HCT116 (cell line): Measurements from ENCODE around the gene USP32. TPM values are rescaled to one million over a fixed set of nuclear protein-coding genes. Genes with fewer than 3 reads are reported as not detected.

ENCODE experiments used
- ATAC-seq: fragments of 200-7000 bp; cut with Tn5 transposase; 2 replicates; pipeline ENCODE4 v1.9.1; 2020; ENCODE audit warnings: mild to moderate bottlenecking, moderate library complexity
- BruUV-seq: library from RNA; stranded (reverse); fragments of 400-500 nt; replicated peaks from 2 replicates; lab custom pipeline; 2021; lab: Mats Ljungman, UMichigan
- CTCF ChIA-PET: fragments of 300-600 bp; sonication (Branson Sonifier 250); formaldehyde crosslinking; loops from one replicate; lab custom pipeline; 2021; ENCODE audit warnings: antibody characterized with exemption; lab: Charles Lee
- POLR2A ChIA-PET: fragments of 300-600, 350-600 bp; sonication (Branson Sonifier 250); formaldehyde crosslinking; loops from one replicate; lab custom pipeline; 2021; ENCODE audit warnings: antibody characterized with exemption; lab: Charles Lee
- RAD21 ChIA-PET, 2 experiments: fragments of 300-600 bp; sonication (Branson Sonifier 250); formaldehyde crosslinking; loops; one replicate each; lab custom pipeline; 2023; ENCODE audit warnings: low total read pairs in 2 of 2; ENCODE audit not compliant: uncharacterized antibody in 2 of 2, unreplicated experiment in 2 of 2, low non-redundant PET in 1 of 2; lab: Charles Lee
- DNase-seq: peaks from one replicate; pipeline ENCODE4 v3.0.0-alpha.2; 2010; ENCODE audit warnings: low read depth, low spot score
- H2AFZ ChIP-seq: fragments of 200-600 bp; shearing (Covaris generic), sonication (generic); 2 replicates; pipeline ENCODE4 v1.6.1; 2017; ENCODE audit warnings: low read depth, mixed run types, mixed read lengths, antibody characterized with exemption, low read length; ENCODE audit not compliant: poor library complexity, severe bottlenecking
- H3K27ac ChIP-seq: 2 replicates; pipeline ENCODE4 v1.5.1; 2012; ENCODE audit warnings: low read depth, low read length
- H3K27me3 ChIP-seq: fragments of 200-600 bp; sonication (generic); 2 replicates; pipeline ENCODE4 v1.6.1; 2016; ENCODE audit warnings: mixed run types, low read length, mixed read lengths; ENCODE audit not compliant: insufficient read depth
- H3K36me3 ChIP-seq, 2 experiments: fragments of 200-500 bp in 1 of 2; fragments of 200-600 bp in 1 of 2; sonication (Bioruptor generic) in 1 of 2; sonication (generic) in 1 of 2; 2 replicates each; pipeline versions ENCODE4 v1.5.1 to v1.6.1; 2014 to 2016; ENCODE audit warnings: low read length in 2 of 2, inconsistent platforms in 1 of 2, mixed read lengths in 1 of 2, mixed run types in 1 of 2; ENCODE audit not compliant: insufficient read depth in 2 of 2, control insufficient read depth in 1 of 2
- H3K4me1 ChIP-seq, 2 experiments: fragments of 200-600 bp in 1 of 2; sonication (generic) in 1 of 2; 2 replicates each; pipeline versions ENCODE4 v1.5.1 to v1.6.1; 2012 to 2017; ENCODE audit warnings: low read length in 2 of 2, inconsistent platforms in 1 of 2, mild to moderate bottlenecking in 1 of 2, mixed read lengths in 1 of 2, mixed run types in 1 of 2, moderate library complexity in 1 of 2; ENCODE audit not compliant: insufficient read depth in 2 of 2, control insufficient read depth in 1 of 2
- H3K4me2 ChIP-seq: fragments of 200-600 bp; sonication (generic); 2 replicates; pipeline ENCODE4 v1.6.1; 2017; ENCODE audit warnings: mixed run types, low read length, mixed read lengths
- H3K4me3 ChIP-seq, 2 experiments: fragments of 200-600 bp in 1 of 2; sonication (generic) in 1 of 2; replicated peaks in 1 of 2; 2 replicates each; pipeline ENCODE4 v1.5.1; 2011 to 2016; ENCODE audit warnings: low read length in 2 of 2, control low read depth in 1 of 2, low read depth in 1 of 2, mild to moderate bottlenecking in 1 of 2, mixed read lengths in 1 of 2, mixed run types in 1 of 2
- H3K79me2 ChIP-seq: fragments of 200-600 bp; sonication (generic); 2 replicates; pipeline ENCODE4 v1.6.1; 2017; ENCODE audit warnings: mild to moderate bottlenecking, mixed run types, low read length, moderate library complexity, mixed read lengths; ENCODE audit not compliant: insufficient read depth
- H3K9ac ChIP-seq: fragments of 200-600 bp; sonication (generic); 2 replicates; pipeline ENCODE4 v1.6.1; 2016; ENCODE audit warnings: low read length, mixed read lengths
- H3K9me2 ChIP-seq: fragments of 200-600 bp; sonication (generic), shearing (Covaris generic); 2 replicates; pipeline ENCODE4 v1.6.1; 2017; ENCODE audit warnings: mixed run types, mild to moderate bottlenecking, moderate library complexity; ENCODE audit not compliant: insufficient read depth
- H3K9me3 ChIP-seq, 2 experiments: fragments of 200-500 bp in 1 of 2; fragments of 200-600 bp in 1 of 2; sonication (Bioruptor generic) in 1 of 2; sonication (generic) in 1 of 2; 2 replicates each; pipeline ENCODE4 v1.6.1; 2014 to 2017; ENCODE audit warnings: low read length in 2 of 2, mixed read lengths in 2 of 2, inconsistent platforms in 1 of 2, low read depth in 1 of 2, mild to moderate bottlenecking in 1 of 2, mixed run types in 1 of 2, moderate library complexity in 1 of 2; ENCODE audit not compliant: control insufficient read depth in 1 of 2, insufficient read depth in 1 of 2
- H4K20me1 ChIP-seq: fragments of 200-600 bp; sonication (generic), shearing (Covaris generic); 2 replicates; pipeline ENCODE4 v1.6.1; 2017; ENCODE audit warnings: mixed run types, mild to moderate bottlenecking, moderate library complexity; ENCODE audit not compliant: insufficient read depth
- CBX3 ChIP-seq: IDR thresholded peaks from 2 replicates; pipeline ENCODE4 v1.6.1; 2012; ENCODE audit warnings: low read depth
- CEBPB ChIP-seq: IDR thresholded peaks from 2 replicates; pipeline ENCODE4 v1.6.1; 2012; ENCODE audit warnings: low read depth
- EGR1 ChIP-seq: IDR thresholded peaks from 2 replicates; pipeline ENCODE4 v1.6.1; 2012; ENCODE audit warnings: low read depth
- ELF1 ChIP-seq: IDR thresholded peaks from 2 replicates; pipeline ENCODE4 v1.6.1; 2012; ENCODE audit warnings: low read depth, borderline replicate concordance
- EZH2 ChIP-seq: fragments of 200-600 bp; sonication (generic); IDR thresholded peaks from 2 replicates; pipeline ENCODE4 v1.6.1; 2017; ENCODE audit warnings: antibody characterized with exemption, mixed run types
- FOSL1 ChIP-seq: IDR thresholded peaks from 2 replicates; pipeline ENCODE4 v1.6.1; 2012; ENCODE audit warnings: low read depth
- POLR2A ChIP-seq: IDR thresholded peaks from 2 replicates; pipeline ENCODE4 v1.7.0; 2011; ENCODE audit warnings: borderline replicate concordance; ENCODE audit not compliant: insufficient read depth, insufficient read length; ENCODE audit errors: extremely low read depth
- POLR2AphosphoS5 ChIP-seq: IDR thresholded peaks from 2 replicates; pipeline ENCODE4 v1.6.1; 2011; ENCODE audit warnings: mild to moderate bottlenecking, low read depth, low read length, moderate library complexity
- REST ChIP-seq: IDR thresholded peaks from 2 replicates; pipeline ENCODE4 v1.6.1; 2012; ENCODE audit warnings: low read depth
- SRF ChIP-seq: IDR thresholded peaks from 2 replicates; pipeline ENCODE4 v1.6.1; 2012; ENCODE audit warnings: low read depth
- TCF7L2 ChIP-seq: IDR thresholded peaks from 2 replicates; pipeline ENCODE4 v1.7.0; 2011; ENCODE audit warnings: borderline replicate concordance, inconsistent platforms; ENCODE audit not compliant: insufficient read depth, insufficient read length; ENCODE audit errors: extremely low read depth
- YY1 ChIP-seq: IDR thresholded peaks from 2 replicates; pipeline ENCODE4 v1.6.1; 2011; ENCODE audit warnings: low read length, low read depth, moderate library complexity, mild to moderate bottlenecking; ENCODE audit not compliant: insufficient replicate concordance; ENCODE audit errors: extremely low read depth
- intact Hi-C: fragments of 100-400 bp; cut with micrococcal nuclease; formaldehyde crosslinking; loops from 2 replicates; pipeline ENCODE4 v1.10.0; 2022
- total RNA-seq: library from RNA; stranded (reverse); gene quantifications from one replicate; pipeline ENCODE4 v1.2.1, GENCODE V29; 2021; ENCODE audit not compliant: unreplicated experiment
- TF ChIP-seq, protein P1 (sequence below): IDR thresholded peaks from 2 replicates; pipeline ENCODE4 v1.6.1; 2012

The USP32 gene
- total RNA-seq, 1 experiment from 2014 or later: 67.0 TPM

DNA sequence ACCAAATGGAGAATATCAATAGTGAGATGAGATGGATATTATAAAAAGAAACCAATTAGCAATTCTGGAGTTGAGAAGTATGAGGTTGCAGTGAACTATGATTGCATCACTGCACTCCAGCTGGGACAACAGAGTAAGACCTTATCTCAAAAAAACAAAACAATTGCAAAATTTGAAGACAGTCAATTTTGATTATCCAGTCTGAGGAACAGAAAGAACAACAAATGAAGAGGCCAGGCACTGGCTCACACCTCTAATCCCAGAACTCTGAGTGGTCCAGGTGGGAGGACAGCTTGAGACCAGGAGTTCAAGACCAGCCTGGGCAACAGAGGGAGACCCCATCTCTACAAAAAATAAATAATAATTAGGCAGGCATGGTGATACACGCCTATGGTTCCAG lies 35.0 kb downstream of the USP32 start:
- no peak overlapping the region for H3K4me2 ChIP-seq
- H3K27ac ChIP-seq: no peak overlapping the region

More for the DNA sequence above, 35.0 kb downstream of the USP32 start:
- ATAC-seq (no peak), DNase-seq (no peak)
- H3K9me2 ChIP-seq: no peaks in the 10 kb centered on the region
- H3K9ac ChIP-seq: no peak overlapping the region
- no peaks in the 10 kb centered on the region for H3K27me3 ChIP-seq
- no peak overlapping the region for H3K4me3 ChIP-seq
- no peaks in the 10 kb centered on the region for H4K20me1 ChIP-seq
- no peak for TF ChIP-seq CBX3
- no peak for TF ChIP-seq ELF1
- TF ChIP-seq, protein P1, sequence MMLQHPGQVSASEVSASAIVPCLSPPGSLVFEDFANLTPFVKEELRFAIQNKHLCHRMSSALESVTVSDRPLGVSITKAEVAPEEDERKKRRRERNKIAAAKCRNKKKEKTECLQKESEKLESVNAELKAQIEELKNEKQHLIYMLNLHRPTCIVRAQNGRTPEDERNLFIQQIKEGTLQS: no peak
- TF ChIP-seq YY1: no peak
- no peak for TF ChIP-seq REST
- no peak for TF ChIP-seq SRF
- no peak for TF ChIP-seq CEBPB
- no peak for TF ChIP-seq POLR2AphosphoS5
- TF ChIP-seq EZH2: no peak
- no peak for TF ChIP-seq TCF7L2
- TF ChIP-seq POLR2A: no peak
- no peak for TF ChIP-seq FOSL1
- no peak for TF ChIP-seq EGR1
- H3K36me3 ChIP-seq: no peaks in the 10 kb centered on the region
- POLR2A ChIA-PET: no interaction called here
- RAD21 ChIA-PET: no interaction called here
- CTCF ChIA-PET: interaction anchor here (1.1 kb wide), 1 partner anchor 125 kb away, joined by 3 read pairs; no protein-coding TSS in a partner anchor
- H3K79me2 ChIP-seq: peaks cover 24% of the 10 kb centered on the region
- intact Hi-C loops: no loop called here
- BruUV-seq: no TSS peak
- H3K9me3 ChIP-seq: no peaks in the 10 kb centered on the region
- H3K4me1 ChIP-seq: peaks cover 0 to 6% of the 10 kb centered on the region in 2 experiments; a peak in 1 of 4 replicates
- no peak overlapping the region for H2AFZ ChIP-seq
